Gastrocnemius medialis (tissue), 4 donors: ENCODE data around the gene PGS1. TPM values are rescaled to one million over a fixed set of nuclear protein-coding genes. Genes with fewer than 3 reads are reported as not detected.

Experiments
- ATAC-seq, 2 donors: fragments of 150-250 bp; one replicate each; pipeline ENCODE4 v1.9.1; 2016
- DNase-seq, 2 donors: peaks; one replicate each; pipeline ENCODE4 v3.0.0-alpha.2; 2019
- H3K27ac ChIP-seq, 4 donors: fragments of 200-600 bp; sonication (generic); 1 replicate in 1 of 4; 2 replicates in 3 of 4; pipeline ENCODE4 v1.5.1; 2016 to 2018; ENCODE audit warnings: mild to moderate bottlenecking in 2 of 4, moderate library complexity in 1 of 4
- H3K27me3 ChIP-seq, 3 donors: fragments of 200-600 bp; sonication (generic) in 2 of 3; 1 replicate in 1 of 3; 2 replicates in 2 of 3; pipeline versions ENCODE4 v1.5.1 to v1.6.0; 2016 to 2019; ENCODE audit warnings: mild to moderate bottlenecking in 1 of 3, moderate library complexity in 1 of 3
- H3K36me3 ChIP-seq, 2 donors: fragments of 200-600 bp; sonication (generic) in 1 of 2; one replicate each; pipeline ENCODE4 v1.5.1; 2017 to 2018
- H3K4me1 ChIP-seq, 2 donors: fragments of 200-600 bp; sonication (generic) in 1 of 2; one replicate each; pipeline ENCODE4 v1.5.1; 2016 to 2017; ENCODE audit warnings: mild to moderate bottlenecking in 2 of 2
- H3K4me3 ChIP-seq, 4 donors: fragments of 200-600 bp; sonication (generic) in 3 of 4; 1 replicate in 1 of 4; 2 replicates in 3 of 4; pipeline ENCODE4 v1.5.1; 2016 to 2019; ENCODE audit warnings: mild to moderate bottlenecking in 2 of 4
- H3K9me3 ChIP-seq, 3 donors: fragments of 200-600 bp; sonication (generic) in 2 of 3; 1 replicate in 1 of 3; 2 replicates in 2 of 3; pipeline ENCODE4 v1.5.1; 2016 to 2019
- CTCF ChIP-seq, 5 experiments: fragments of 450-650 bp in 3 of 5; fragments of 200-600 bp in 2 of 5; sonication (generic) in 2 of 5; IDR thresholded peaks in 4 of 5; conservative IDR thresholded peaks in 1 of 5; 1 replicate in 4 of 5; 2 replicates in 1 of 5; pipeline ENCODE4 v1.5.1; 2016 to 2019; ENCODE audit warnings: antibody characterized with exemption in 5 of 5, mild to moderate bottlenecking in 3 of 5, moderate library complexity in 3 of 5
- POLR2A ChIP-seq, 2 donors: fragments of 450-650 bp; IDR thresholded peaks; one replicate each; pipeline ENCODE4 v1.6.1; 2017; ENCODE audit warnings: antibody characterized with exemption in 2 of 2, mild to moderate bottlenecking in 2 of 2, moderate library complexity in 2 of 2
- in situ Hi-C, 4 donors: fragments of 200-750 bp; cut with MboI; loops; one replicate each; pipeline versions ENCODE4 v1.15.0 to v1.8.0; 2017; ENCODE audit warnings: low sequenced_read_pairs in 4 of 4
- intact Hi-C: fragments of 100-400 bp; cut with DNase I; formaldehyde crosslinking; loops from one replicate; pipeline ENCODE4 v1.15.1; 2023; ENCODE audit warnings: low total_unique reads
- total RNA-seq, 4 donors: library from RNA; depleted of rRNA; stranded (reverse); fragments of >200 nt; gene quantifications; one replicate each; pipeline versions ENCODE4 v1.1.0 to v1.2.3, GENCODE V29; 2016

PGS1 gene
- total RNA-seq, 4 donors from 2014 or later = 16.6 to 30.0 (median 21.8) TPM

GRCh38 chr17:78395155-78395554 is 16.7 kb downstream of the PGS1 start:
- intact Hi-C loops = no loop called here
- Histone ChIP-seq H3K27ac (peak overlapping the region; percentile 82 to 92 (median 90)), H3K4me1 (peaks cover 47 to 52% of the 10 kb centered on the region in 2 donors), H3K9me3 (no peaks in the 10 kb centered on the region), H3K36me3 (peaks cover 0 to 27% of the 10 kb centered on the region in 2 donors), H3K27me3 (no peaks in the 10 kb centered on the region), H3K4me3 (no peak overlapping the region)
- TF ChIP-seq POLR2A (IDR thresholded peaks at IDR 0.05) (no peak), CTCF (IDR thresholded peaks at IDR 0.05 in 4 of 5, conservative IDR thresholded peaks at IDR 0.05 in 1 of 5) (no peak)
- DNase-seq (no peak), ATAC-seq (no peak)
- in situ Hi-C loops = no loop called here

- H3K4me1 ChIP-seq = peaks cover 42% of the 10 kb centered on the region in 2 donors
- peak; percentile 74 to 87 for DNase-seq
- H3K27ac ChIP-seq = peak overlapping the region; percentile 82 to 92 (median 90)
- H3K36me3 ChIP-seq = peaks cover 0 to 43% of the 10 kb centered on the region in 2 donors
- H3K27me3 ChIP-seq = no peaks in the 10 kb centered on the region
- no peaks in the 10 kb centered on the region for H3K9me3 ChIP-seq
- intact Hi-C loops (loop anchor here (2.0 kb wide), 1 partner anchor 14 kb away; no protein-coding TSS in a partner anchor), in situ Hi-C loops (no loop called here)
- no peak for TF ChIP-seq CTCF (IDR thresholded peaks at IDR 0.05 in 4 of 5, conservative IDR thresholded peaks at IDR 0.05 in 1 of 5)
- TF ChIP-seq POLR2A (IDR thresholded peaks at IDR 0.05) = no peak
- ATAC-seq = peak; percentile 72 to 75
- no peak overlapping the region for H3K4me3 ChIP-seq
Measured at GRCh38 chr17:78396441-78397337, 18.2 kb downstream of the PGS1 start.

- peak; percentile 68 to 87 for DNase-seq
- no peaks in the 10 kb centered on the region for H3K27me3 ChIP-seq
- intact Hi-C loops = loop anchor here (2.0 kb wide), 1 partner anchor 15 kb away; no protein-coding TSS in a partner anchor
- H3K36me3 ChIP-seq = peaks cover 0 to 48% of the 10 kb centered on the region in 2 donors
- no peak overlapping the region for H3K4me3 ChIP-seq
- H3K27ac ChIP-seq = peak overlapping the region; percentile 82 to 92 (median 90)
- H3K4me1 ChIP-seq = peaks cover 32 to 34% of the 10 kb centered on the region in 2 donors
- H3K9me3 ChIP-seq = no peaks in the 10 kb centered on the region
- ATAC-seq = peak; percentile 93 to 95
- in situ Hi-C loops = no loop called here
- peak in 1 of 2 donors; percentile 10 for TF ChIP-seq POLR2A (IDR thresholded peaks at IDR 0.05)
- TF ChIP-seq CTCF (IDR thresholded peaks at IDR 0.05 in 4 of 5, conservative IDR thresholded peaks at IDR 0.05 in 1 of 5) = peak in 1 of 5 experiments; percentile 9
Measured at GRCh38 chr17:78397681-78398101, 19.2 kb downstream of the PGS1 start.

GRCh38 chr17:78398390-78398789 is 19.9 kb downstream of the PGS1 start:
- ATAC-seq (no peak), DNase-seq (no peak)
- in situ Hi-C loops = no loop called here
- Histone ChIP-seq H3K9me3 (no peaks in the 10 kb centered on the region), H3K27ac (peak overlapping the region; percentile 82 to 92 (median 90)), H3K4me1 (peaks cover 31 to 34% of the 10 kb centered on the region in 2 donors), H3K36me3 (peaks cover 0 to 55% of the 10 kb centered on the region in 2 donors), H3K4me3 (no peak overlapping the region), H3K27me3 (no peaks in the 10 kb centered on the region)
- TF ChIP-seq POLR2A (IDR thresholded peaks at IDR 0.05) (no peak), CTCF (IDR thresholded peaks at IDR 0.05 in 4 of 5, conservative IDR thresholded peaks at IDR 0.05 in 1 of 5) (no peak)
- intact Hi-C loops = no loop called here
